ENCODE measurements around the gene SPTBN4. TPM values are rescaled to one million over a fixed set of nuclear protein-coding genes. Genes with fewer than 3 reads are reported as not detected.

The SPTBN4 gene
- total and polyA plus RNA-seq, 10 of the 15 experiments (the other 5 are each of a cell fraction or from before 2014, with no cell fraction given), result 0.04 to 1.1 (median 0.34) TPM; not detected in 1

- TF ChIP-seq MXI1 (IDR thresholded peaks at IDR 0.05; ENCODE audit: low read depth, low read length), result peak; percentile 55; the same call in 1 of the 2 replicates
- peak; percentile 98 for TF ChIP-seq TCF12 (IDR thresholded peaks at IDR 0.05; ENCODE audit: low read depth, low read length)
- no peak for TF ChIP-seq TCF7 (IDR thresholded peaks at IDR 0.05; ENCODE audit: borderline replicate concordance)
- peak; percentile 74 for TF ChIP-seq RELA (IDR thresholded peaks at IDR 0.05; ENCODE audit: borderline replicate concordance, partially characterized antibody)
- no peak for TF ChIP-seq CUX1 (IDR thresholded peaks at IDR 0.05; ENCODE audit: insufficient replicate concordance, low read depth, low read length)
- no peak for TF ChIP-seq ZZZ3 (IDR thresholded peaks at IDR 0.05; ENCODE audit: control insufficient read depth, insufficient read length, low read depth)
- TF ChIP-seq ZBTB33 (IDR thresholded peaks at IDR 0.05), result no peak
- TF ChIP-seq SMAD1 (IDR thresholded peaks at IDR 0.05; ENCODE audit: low read depth, partially characterized antibody), result no peak
- TF ChIP-seq PRDM15 (CRISPR knock-in tag; IDR thresholded peaks at IDR 0.05), result no peak
- TF ChIP-seq HCFC1 (IDR thresholded peaks at IDR 0.05; ENCODE audit: low read length), result peak; percentile 96
- no peak for TF ChIP-seq MYC (IDR thresholded peaks at IDR 0.05; ENCODE audit: insufficient read depth, insufficient read length, insufficient replicate concordance, low read length, severe bottlenecking)
- no peak for TF ChIP-seq ZNF274 (IDR thresholded peaks at IDR 0.05; ENCODE audit: insufficient read depth, insufficient read length)
- TF ChIP-seq RB1 (IDR thresholded peaks at IDR 0.05; ENCODE audit: borderline replicate concordance), result no peak
- TF ChIP-seq EP300 (IDR thresholded peaks at IDR 0.05; ENCODE audit: borderline replicate concordance in 1 of 2, control insufficient read depth in 1 of 2, low read depth in 2 of 2, low read length in 2 of 2), result 0 out of 4 replicates have a peak, but pooled peaks of 1 of the 2 experiments have one; percentile 44
- no peak for TF ChIP-seq ESRRA (IDR thresholded peaks at IDR 0.05; ENCODE audit: low read length)
- no peak for TF ChIP-seq EGR1 (IDR thresholded peaks at IDR 0.05; ENCODE audit: borderline replicate concordance in 1 of 2, low read depth in 2 of 2, low read length in 2 of 2)
- no peak for TF ChIP-seq KAT2A (conservative IDR thresholded peaks at IDR 0.05; ENCODE audit: control insufficient read depth, low read depth, low read length)
These were observed 23.4 kb upstream of the SPTBN4 start (continued) for GRCh38 chr19:40443131-40443999.
